Right lobe of liver (tissue), 4 donors: ENCODE data around the gene FOXN1.

Experiments
- CTCF ChIP-seq, 4 donors: fragments of 200-600 bp in 3 of 4; fragments of 450-650 bp in 1 of 4; IDR thresholded peaks; one replicate each; pipeline versions ENCODE4 v1.5.1 to v1.8.0; 2016 to 2022; ENCODE audit warnings: antibody characterized with exemption in 4 of 4, mild to moderate bottlenecking in 2 of 4
- POLR2A ChIP-seq: fragments of 450-650 bp; IDR thresholded peaks from one replicate; pipeline ENCODE4 v1.6.1; 2017; ENCODE audit warnings: antibody characterized with exemption, mild to moderate bottlenecking
- donor health status: DM: no; HTN: no; CAD: no.
- donor health status: DM: no; HTN: no; CAD: no.
- donor health status: DM: no; HTN: yes; CAD: no.

DNA sequence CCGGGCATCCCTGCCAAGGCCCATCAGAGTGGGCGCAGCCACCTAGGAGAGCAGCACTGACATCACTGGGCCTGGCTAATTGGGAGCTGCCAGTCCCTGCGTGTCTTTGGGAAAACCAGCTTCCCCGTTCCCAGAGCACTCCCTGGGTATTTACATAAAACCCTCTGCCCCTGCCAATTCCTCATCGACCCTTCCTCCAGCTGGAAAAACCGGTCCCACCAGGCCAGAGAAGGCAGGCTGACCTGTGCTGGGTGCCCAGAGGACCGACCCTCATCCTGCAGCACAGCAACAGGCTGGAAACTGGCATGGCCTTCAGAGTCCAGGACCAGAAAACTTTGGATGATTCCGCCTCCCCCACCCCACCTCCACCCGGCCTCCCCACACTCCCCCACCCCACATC is 8.2 kb upstream of the FOXN1 start:
- no peak for TF ChIP-seq CTCF (IDR thresholded peaks at IDR 0.05)
- no peak for TF ChIP-seq POLR2A
